BJ (cell line): ENCODE data around the gene ASNSD1. TPM values are rescaled to one million over a fixed set of nuclear protein-coding genes. Genes with fewer than 3 reads are reported as not detected.

Experiments
- CTCF ChIA-PET: fragments of 350-600 bp; formaldehyde crosslinking; extraction: SDS; loops from one replicate; lab custom pipeline; 2021; ENCODE audit warnings: antibody characterized with exemption, inconsistent platforms; lab: Yijun Ruan, JAX
- POLR2A ChIA-PET: fragments of 300-600 bp; sonication (Branson Sonifier 250); formaldehyde crosslinking; extraction: SDS; loops from one replicate; lab custom pipeline; 2021; ENCODE audit warnings: antibody characterized with exemption; lab: Charles Lee
- DNase-seq: peaks from one replicate; pipeline ENCODE4 v3.0.0-alpha.2; 2011; ENCODE audit warnings: low read depth
- H3K27me3 ChIP-seq: 2 replicates; pipeline ENCODE4 v1.6.0; 2011; ENCODE audit warnings: low read length; ENCODE audit not compliant: control insufficient read depth, insufficient read depth
- H3K36me3 ChIP-seq: 2 replicates; pipeline ENCODE4 v1.5.1; 2011; ENCODE audit warnings: low read length; ENCODE audit not compliant: control insufficient read depth, insufficient read depth
- H3K4me3 ChIP-seq: 2 replicates; pipeline ENCODE4 v1.5.1; 2011; ENCODE audit warnings: low read depth, mild to moderate bottlenecking, control low read depth, low read length
- polyA plus RNA-seq: library from polyadenylated mRNA; depleted of rRNA; stranded (reverse); fragments of >200 nt; gene quantifications from 2 replicates; pipeline ENCODE4 v1.2.3, GENCODE V29; 2011
- TF ChIP-seq, protein P1 (sequence below): IDR thresholded peaks from 2 replicates; pipeline ENCODE4 v1.5.1; 2011; ENCODE audit warnings: low read depth, mild to moderate bottlenecking, control low read depth, inconsistent platforms, low read length, moderate library complexity; ENCODE audit not compliant: insufficient read depth

The ASNSD1 gene
- polyA plus RNA-seq, 1 experiment, result 24.1 TPM

DNA sequence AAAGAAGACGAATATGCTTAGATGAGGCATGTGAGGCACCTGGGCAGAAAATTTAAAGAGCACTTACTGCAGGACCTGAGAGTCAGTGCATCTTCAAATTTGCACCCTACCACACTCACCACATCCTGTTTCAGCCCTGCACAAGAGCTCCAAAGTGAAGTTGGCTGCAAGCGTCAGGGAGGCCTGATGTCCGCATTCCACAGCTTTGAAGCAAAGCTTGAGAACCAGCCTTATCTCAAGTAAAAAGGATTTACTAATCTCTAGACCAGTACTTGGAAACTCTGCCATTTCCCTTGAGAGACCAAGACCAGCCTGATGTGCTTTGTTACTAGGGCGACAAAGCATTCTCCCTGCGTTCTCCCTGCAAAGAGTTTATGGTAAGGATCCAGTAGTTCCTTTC is 3.4 kb upstream of the ASNSD1 start:
- POLR2A ChIA-PET, result no interaction called here
- Histone ChIP-seq H3K27me3 (no peaks in the 10 kb centered on the region), H3K36me3 (no peaks in the 10 kb centered on the region), H3K4me3 (no peak overlapping the region)
- CTCF ChIA-PET, result interaction anchor here (2.3 kb wide), 1 partner anchor 8 kb away, joined by 10 read pairs; no protein-coding TSS in a partner anchor
- DNase-seq, result no peak
- TF ChIP-seq, protein P1, sequence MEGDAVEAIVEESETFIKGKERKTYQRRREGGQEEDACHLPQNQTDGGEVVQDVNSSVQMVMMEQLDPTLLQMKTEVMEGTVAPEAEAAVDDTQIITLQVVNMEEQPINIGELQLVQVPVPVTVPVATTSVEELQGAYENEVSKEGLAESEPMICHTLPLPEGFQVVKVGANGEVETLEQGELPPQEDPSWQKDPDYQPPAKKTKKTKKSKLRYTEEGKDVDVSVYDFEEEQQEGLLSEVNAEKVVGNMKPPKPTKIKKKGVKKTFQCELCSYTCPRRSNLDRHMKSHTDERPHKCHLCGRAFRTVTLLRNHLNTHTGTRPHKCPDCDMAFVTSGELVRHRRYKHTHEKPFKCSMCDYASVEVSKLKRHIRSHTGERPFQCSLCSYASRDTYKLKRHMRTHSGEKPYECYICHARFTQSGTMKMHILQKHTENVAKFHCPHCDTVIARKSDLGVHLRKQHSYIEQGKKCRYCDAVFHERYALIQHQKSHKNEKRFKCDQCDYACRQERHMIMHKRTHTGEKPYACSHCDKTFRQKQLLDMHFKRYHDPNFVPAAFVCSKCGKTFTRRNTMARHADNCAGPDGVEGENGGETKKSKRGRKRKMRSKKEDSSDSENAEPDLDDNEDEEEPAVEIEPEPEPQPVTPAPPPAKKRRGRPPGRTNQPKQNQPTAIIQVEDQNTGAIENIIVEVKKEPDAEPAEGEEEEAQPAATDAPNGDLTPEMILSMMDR, result no peak

DNA sequence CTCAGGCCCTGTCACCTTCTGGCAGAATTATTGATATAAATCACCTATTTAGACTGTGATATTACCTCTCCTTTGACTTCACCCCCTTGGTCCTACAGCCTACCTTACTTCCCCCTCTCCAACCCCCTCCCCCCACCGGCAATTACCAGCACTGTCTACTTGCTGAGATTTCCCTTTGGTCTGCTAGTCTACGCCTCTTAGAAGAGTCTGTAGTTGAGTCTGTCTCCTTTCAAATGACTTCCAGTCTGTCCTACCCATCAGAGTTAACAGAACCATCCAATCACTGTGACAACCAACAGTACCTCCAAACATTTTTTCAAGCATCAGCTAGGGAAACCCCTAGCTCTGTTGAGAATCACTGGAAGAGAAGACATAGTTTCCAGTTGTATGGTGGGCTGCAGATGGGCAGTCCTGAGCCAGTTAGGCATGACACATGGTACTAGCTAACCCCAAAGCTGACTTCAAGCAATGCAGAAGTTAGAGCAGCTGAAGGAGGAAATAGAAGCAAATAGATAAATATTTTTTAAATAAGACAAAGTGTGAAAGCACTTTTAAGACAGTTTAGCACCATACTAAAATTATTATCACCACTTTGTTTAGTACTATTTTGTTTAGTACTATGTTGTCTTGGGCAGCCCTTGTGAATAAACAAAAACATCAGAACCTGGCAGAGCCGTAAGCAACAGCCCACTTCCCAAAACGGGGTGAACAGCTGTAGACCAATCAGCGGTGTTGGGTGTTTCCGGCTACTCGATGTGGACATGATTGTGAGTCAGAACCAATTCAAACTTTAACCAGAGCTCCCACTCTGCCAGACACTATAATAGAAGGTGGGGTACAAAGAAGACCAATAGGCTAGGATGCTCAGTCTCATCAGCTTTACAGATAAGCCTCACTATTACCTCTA is 2.7 kb upstream of the ASNSD1 start:
- Histone ChIP-seq H3K27me3 (no peaks in the 10 kb centered on the region), H3K4me3 (no peak overlapping the region), H3K36me3 (no peaks in the 10 kb centered on the region)
- CTCF ChIA-PET, result interaction anchor here (0.7 to 2.3 kb wide), 10 partner anchors 8 to 656 kb away, joined by 3 to 10 read pairs (median 4); no protein-coding TSS in a partner anchor
- DNase-seq, result no peak
- POLR2A ChIA-PET, result no interaction called here
- TF ChIP-seq, protein P1, result no peak

DNA sequence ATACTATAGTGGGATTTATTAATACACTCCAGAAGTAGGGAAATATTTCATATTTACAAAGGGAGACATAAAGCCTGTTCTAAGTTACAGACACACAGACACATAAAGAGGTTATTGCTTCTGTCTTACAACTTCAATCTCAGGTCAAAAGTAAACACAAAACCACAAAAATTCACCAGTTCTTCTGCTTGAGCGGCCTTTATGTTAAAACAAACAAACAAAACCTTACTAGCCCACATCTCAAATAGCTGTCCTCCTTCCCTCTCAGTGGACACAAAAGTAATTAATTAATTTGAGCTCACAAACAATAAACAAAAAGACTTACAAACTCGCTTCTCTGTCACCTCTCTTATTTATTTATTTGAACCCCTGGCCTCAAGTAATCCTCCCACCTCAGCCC is 1.5 kb upstream of the ASNSD1 start:
- no peak for DNase-seq
- POLR2A ChIA-PET, result interaction anchor here (0.6 kb wide), 1 partner anchor 36 kb away, joined by 3 read pairs; no protein-coding TSS in a partner anchor
- no peaks in the 10 kb centered on the region for H3K36me3 ChIP-seq
- no peak overlapping the region for H3K4me3 ChIP-seq
- no peaks in the 10 kb centered on the region for H3K27me3 ChIP-seq
- TF ChIP-seq, protein P1, result no peak
- CTCF ChIA-PET, result interaction anchor here (0.7 to 2.3 kb wide), 6 partner anchors 9 to 48 kb away, joined by 3 to 10 read pairs (median 4); no protein-coding TSS in a partner anchor

DNA sequence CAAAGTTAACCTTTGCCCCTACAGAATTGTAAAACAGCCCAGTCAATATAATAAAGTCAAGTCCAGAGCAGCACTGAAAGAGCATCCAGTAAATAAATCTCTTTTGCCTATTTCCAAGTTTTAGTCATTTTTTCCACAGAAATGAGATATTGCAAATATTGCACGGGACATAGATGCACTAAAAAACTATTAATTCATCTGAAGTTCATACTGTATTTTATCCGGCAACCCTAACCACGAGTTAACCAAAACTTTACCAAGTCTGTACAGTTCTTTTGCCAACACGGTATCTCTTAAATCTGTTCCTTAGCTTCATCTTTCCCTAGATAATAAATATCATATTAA is 484 bp upstream of the ASNSD1 start:
- TF ChIP-seq, protein P1, result no peak
- H3K4me3 ChIP-seq, result no peak overlapping the region
- no peaks in the 10 kb centered on the region for H3K27me3 ChIP-seq
- no peak for DNase-seq
- POLR2A ChIA-PET, result no interaction called here
- no peaks in the 10 kb centered on the region; the same call in 1 of the 2 replicates for H3K36me3 ChIP-seq
- CTCF ChIA-PET, result interaction anchor here (0.6 to 7.7 kb wide), 21 partner anchors 8 to 680 kb away, joined by 3 to 76 read pairs (median 3); partner anchors contain the start of gene ANKAR

DNA sequence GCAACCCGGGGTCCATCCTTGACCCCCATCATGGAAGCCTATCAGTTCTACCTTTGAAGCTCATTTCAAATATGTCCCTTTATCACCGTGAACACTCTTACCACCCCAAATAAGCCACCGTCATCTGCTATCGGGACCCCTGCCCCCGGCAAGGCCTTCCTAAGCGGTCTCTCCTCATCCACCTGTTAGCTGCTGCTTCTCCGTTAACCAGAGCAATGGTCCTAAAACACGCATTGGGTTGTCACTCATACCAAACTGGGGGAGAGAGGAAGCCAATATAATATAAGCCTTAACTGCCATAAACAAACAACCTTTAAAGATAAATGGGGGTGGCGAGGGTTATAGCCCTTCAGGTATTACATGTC is 680 bp downstream of the ASNSD1 start:
- DNase-seq, result no peak
- TF ChIP-seq, protein P1, result no peak
- Histone ChIP-seq H3K4me3 (peak overlapping the region; percentile 86), H3K27me3 (no peaks in the 10 kb centered on the region), H3K36me3 (peaks cover 2% of the 10 kb centered on the region)
- ChIA-PET CTCF (interaction anchor here (1.1 to 7.7 kb wide), 10 partner anchors 12 to 143 kb away, joined by 3 to 76 read pairs (median 4); partner anchors contain the start of gene ANKAR), POLR2A (no interaction called here)
